SK-N-SH (cell line): ENCODE data around the gene EMP2. TPM values are rescaled to one million over a fixed set of nuclear protein-coding genes. Genes with fewer than 3 reads are reported as not detected.
"Not testable (repeated sequence)": the region's sequence is repeated elsewhere in the genome, so short reads cannot be mapped to it uniquely, and the experiment has no call there.

Experiments used
- CTCF ChIA-PET: fragments of 300-600, 350-600 bp; formaldehyde crosslinking; extraction: SDS; loops from one replicate; lab custom pipeline; 2021; lab: Yijun Ruan, JAX
- POLR2A ChIA-PET: fragments of 350-600 bp; sonication (Branson Sonifier 250); formaldehyde crosslinking; extraction: SDS; loops from one replicate; lab custom pipeline; 2020; ENCODE audit warnings: antibody characterized with exemption, inconsistent platforms; lab: Yijun Ruan, JAX
- DNase-seq: peaks from one replicate; pipeline ENCODE4 v3.0.0; 2012
- H2AFZ ChIP-seq: fragments of 200-600 bp; sonication (generic); 2 replicates; pipeline ENCODE4 v1.8.1; 2016; ENCODE audit warnings: antibody characterized with exemption, mild to moderate bottlenecking, low read depth
- H3F3A ChIP-seq: fragments of 200-600 bp; sonication (generic); replicated peaks from 2 replicates; pipeline ENCODE3; 2016; ENCODE audit warnings: antibody characterized with exemption, mild to moderate bottlenecking; ENCODE audit not compliant: insufficient read depth
- H3K27ac ChIP-seq, 2 experiments: fragments of 200-500 bp in 1 of 2; fragments of 200-600 bp in 1 of 2; sonication (Bioruptor generic) in 1 of 2; sonication (generic), shearing (Covaris generic) in 1 of 2; 2 replicates each; pipeline versions ENCODE4 v1.5.1 to v1.6.1; 2014 to 2016; ENCODE audit warnings: low read depth in 2 of 2, inconsistent platforms in 1 of 2, low read length in 1 of 2, mild to moderate bottlenecking in 1 of 2, mixed read lengths in 1 of 2
- H3K27me3 ChIP-seq: fragments of 200-600 bp; sonication (generic), shearing (Covaris generic); 2 replicates; pipeline ENCODE4 v1.6.1; 2016; ENCODE audit warnings: mixed run types; ENCODE audit not compliant: insufficient read depth
- H3K36me3 ChIP-seq, 2 experiments: fragments of 200-500 bp in 1 of 2; fragments of 200-600 bp in 1 of 2; sonication (Bioruptor generic) in 1 of 2; sonication (generic) in 1 of 2; replicated peaks in 1 of 2; 2 replicates each; pipeline versions ENCODE3 to v1.5.1; 2014 to 2016; ENCODE audit warnings: low read length in 1 of 2, mild to moderate bottlenecking in 1 of 2; ENCODE audit not compliant: insufficient read depth in 2 of 2, control insufficient read depth in 1 of 2
- H3K4me1 ChIP-seq, 2 experiments: fragments of 200-500 bp in 1 of 2; fragments of 200-600 bp in 1 of 2; sonication (Bioruptor generic) in 1 of 2; sonication (generic), shearing (Covaris generic) in 1 of 2; 2 replicates each; pipeline versions ENCODE4 v1.5.1 to v1.6.1; 2014 to 2016; ENCODE audit warnings: low read depth in 1 of 2, low read length in 1 of 2, mixed run types in 1 of 2; ENCODE audit not compliant: insufficient read depth in 2 of 2, control insufficient read depth in 1 of 2
- H3K4me2 ChIP-seq: fragments of 200-600 bp; sonication (generic), shearing (Covaris generic); 2 replicates; pipeline ENCODE4 v1.6.1; 2017; ENCODE audit warnings: mixed run types
- H3K4me3 ChIP-seq, 2 experiments: fragments of 200-500 bp in 1 of 2; fragments of 200-600 bp in 1 of 2; sonication (Bioruptor generic) in 1 of 2; sonication (generic), shearing (Covaris generic) in 1 of 2; 2 replicates each; pipeline versions ENCODE4 v1.5.1 to v1.8.1; 2014 to 2016; ENCODE audit warnings: low read depth in 2 of 2, inconsistent platforms in 1 of 2, low read length in 1 of 2, mild to moderate bottlenecking in 1 of 2, mixed read lengths in 1 of 2, moderate library complexity in 1 of 2
- H3K79me2 ChIP-seq: fragments of 200-600 bp; sonication (generic); 2 replicates; pipeline ENCODE4 v1.8.1; 2017; ENCODE audit warnings: mild to moderate bottlenecking; ENCODE audit not compliant: insufficient read depth
- H3K9ac ChIP-seq: fragments of 200-600 bp; sonication (generic); 2 replicates; pipeline ENCODE4 v1.6.1; 2017; ENCODE audit warnings: mixed run types
- H3K9me2 ChIP-seq: fragments of 200-600 bp; sonication (generic); 2 replicates; pipeline ENCODE4 v1.6.1; 2017; ENCODE audit warnings: mixed run types
- H3K9me3 ChIP-seq: fragments of 200-600 bp; sonication (generic); 2 replicates; pipeline ENCODE4 v1.6.1; 2017; ENCODE audit warnings: mixed run types, mild to moderate bottlenecking, moderate library complexity
- H4K20me1 ChIP-seq: fragments of 200-600 bp; sonication (generic); 2 replicates; pipeline ENCODE4 v1.6.1; 2017; ENCODE audit warnings: mild to moderate bottlenecking, mixed run types; ENCODE audit not compliant: insufficient read depth
- EZH2phosphoT487 ChIP-seq: fragments of 200-600 bp; sonication (generic); IDR thresholded peaks from 2 replicates; pipeline ENCODE4 v1.6.1; 2017; ENCODE audit warnings: low read depth, mixed run types, mild to moderate bottlenecking, antibody characterized with exemption, moderate library complexity, borderline replicate concordance
- FOXJ3 ChIP-seq: sonication (generic); formaldehyde crosslinking; IDR thresholded peaks from 2 replicates; pipeline ENCODE4 v1.5.1; 2020; ENCODE audit warnings: mild to moderate bottlenecking, missing genetic modification reagents
- GATA2 ChIP-seq: sonication (generic); formaldehyde crosslinking; IDR thresholded peaks from 2 replicates; pipeline ENCODE4 v1.5.0; 2020; ENCODE audit warnings: mild to moderate bottlenecking, missing genetic modification reagents
- MAX ChIP-seq: IDR thresholded peaks from 2 replicates; pipeline ENCODE4 v1.4.0; 2012; ENCODE audit warnings: low read depth
- NRF1 ChIP-seq: IDR thresholded peaks from 2 replicates; pipeline ENCODE4 v1.6.1; 2012; ENCODE audit warnings: low read depth, mild to moderate bottlenecking, low read length
- RAD21 ChIP-seq: IDR thresholded peaks from 2 replicates; pipeline ENCODE4 v1.6.1; 2012; ENCODE audit warnings: mild to moderate bottlenecking, low read length
- RCOR1 ChIP-seq: fragments of 150-350 bp; IDR thresholded peaks from 2 replicates; pipeline ENCODE4 v1.6.1; 2017; ENCODE audit warnings: antibody characterized with exemption, low read length
- SIN3A ChIP-seq: IDR thresholded peaks from 2 replicates; pipeline ENCODE4 v1.6.1; 2012; ENCODE audit warnings: low read depth, mild to moderate bottlenecking, low read length, moderate library complexity, borderline replicate concordance
- TAF1 ChIP-seq: IDR thresholded peaks from 2 replicates; pipeline ENCODE4 v1.6.1; 2012; ENCODE audit warnings: low read depth, mild to moderate bottlenecking, low read length, moderate library complexity, borderline replicate concordance
- TCF12 ChIP-seq: IDR thresholded peaks from 2 replicates; pipeline ENCODE4 v1.4.0; 2012
- TEAD4 ChIP-seq: IDR thresholded peaks from 2 replicates; pipeline ENCODE4 v1.4.0; 2012; ENCODE audit warnings: mild to moderate bottlenecking, borderline replicate concordance; ENCODE audit not compliant: insufficient read depth
- USF2 ChIP-seq: fragments of 150-350 bp; IDR thresholded peaks from 2 replicates; pipeline ENCODE4 v1.6.1; 2017; ENCODE audit warnings: antibody characterized with exemption, low read length, low read depth, borderline replicate concordance
- ZBTB33 ChIP-seq: IDR thresholded peaks from 2 replicates; pipeline ENCODE4 v1.4.0; 2012; ENCODE audit warnings: low read depth, borderline replicate concordance
- WGBS: methylation state at CpG from one replicate; pipeline ENCODE4 v1.1.6; 2017; ENCODE audit warnings: low lambda C conversion rate; 5-methylcytosine and 5-hydroxymethylcytosine counted together
- polyA plus RNA-seq, 3 experiments: library from polyadenylated mRNA; depleted of rRNA; stranded (reverse); fragments of >200 nt; gene quantifications; 2 replicates each; pipeline ENCODE4 v1.2.3, GENCODE V29; 2012

Gene EMP2
- polyA plus RNA-seq, 1 of the 3 experiments (the other 2 are of a cell fraction), result 4.3 TPM

GRCh38 chr16:10536328-10536727 lies 44.1 kb downstream of the EMP2 start:
- POLR2A ChIA-PET, H3K4me1 ChIP-seq, H3K36me3 ChIP-seq, H3K4me2 ChIP-seq, CTCF ChIA-PET, H3K9me3 ChIP-seq, H4K20me1 ChIP-seq, H3K27ac ChIP-seq, H3K79me2 ChIP-seq, H3K27me3 ChIP-seq, DNase-seq, H3F3A ChIP-seq, H3K9me2 ChIP-seq, H2AFZ ChIP-seq, H3K9ac ChIP-seq, H3K4me3 ChIP-seq: not testable (repeated sequence)
- 94% methylated on average over 6 of the region's 6 CpGs for WGBS

- H3K79me2 ChIP-seq, result no peaks in the 10 kb centered on the region
- POLR2A ChIA-PET, result no interaction called here
- CTCF ChIA-PET, result no interaction called here
- 97% methylated on average over 7 of the region's 10 CpGs for WGBS
- TF ChIP-seq TEAD4 (no peak), GATA2 (no peak), RCOR1 (no peak), ZBTB33 (no peak), SIN3A (no peak), TCF12 (no peak), FOXJ3 (CRISPR knock-in tag) (no peak), MAX (no peak), RAD21 (no peak), USF2 (no peak), TAF1 (no peak), EZH2phosphoT487 (no peak), NRF1 (no peak)
- no peak for DNase-seq
- H3K27me3 ChIP-seq, result no peaks in the 10 kb centered on the region
- H3K36me3 ChIP-seq, result no peaks in the 10 kb centered on the region
- no peak overlapping the region for H3K27ac ChIP-seq
- no peaks in the 10 kb centered on the region for H3F3A ChIP-seq
- H3K9ac ChIP-seq, result no peak overlapping the region
- H2AFZ ChIP-seq, result no peak overlapping the region
- no peaks in the 10 kb centered on the region for H4K20me1 ChIP-seq
- no peaks in the 10 kb centered on the region for H3K9me3 ChIP-seq
- H3K4me3 ChIP-seq, result no peak overlapping the region
- no peaks in the 10 kb centered on the region for H3K9me2 ChIP-seq
- no peak overlapping the region for H3K4me2 ChIP-seq
- no peaks in the 10 kb centered on the region for H3K4me1 ChIP-seq
These were observed 44.9 kb downstream of the EMP2 start for GRCh38 chr16:10535461-10535860.
